Stimulated activated CD4-positive, alpha-beta T cell treated with anti-CD3 and anti-CD28 coated beads, Interleukin-1b, Interleukin-23, amount 100 ng/mL, for 24 hours (primary cell): ENCODE measurements around the gene SPRR2D.
"Not testable (repeated sequence)": the region's sequence is repeated elsewhere in the genome, so short reads cannot be mapped to it uniquely, and the experiment has no call there.

Experiments
- DNase-seq, 4 experiments: peaks; one replicate each; pipeline ENCODE4 v3.0.0-alpha.2; 2020; ENCODE audit warnings: low read depth in 4 of 4, low spot score in 1 of 4

SPRR2D gene

GRCh38 chr1:153021829-153022228 lies 19.1 kb downstream of the SPRR2D start:
- DNase-seq = not testable (repeated sequence)

GRCh38 chr1:153011235-153011758 lies 29.6 kb downstream of the SPRR2D start:
- DNase-seq = not testable (repeated sequence)

DNA sequence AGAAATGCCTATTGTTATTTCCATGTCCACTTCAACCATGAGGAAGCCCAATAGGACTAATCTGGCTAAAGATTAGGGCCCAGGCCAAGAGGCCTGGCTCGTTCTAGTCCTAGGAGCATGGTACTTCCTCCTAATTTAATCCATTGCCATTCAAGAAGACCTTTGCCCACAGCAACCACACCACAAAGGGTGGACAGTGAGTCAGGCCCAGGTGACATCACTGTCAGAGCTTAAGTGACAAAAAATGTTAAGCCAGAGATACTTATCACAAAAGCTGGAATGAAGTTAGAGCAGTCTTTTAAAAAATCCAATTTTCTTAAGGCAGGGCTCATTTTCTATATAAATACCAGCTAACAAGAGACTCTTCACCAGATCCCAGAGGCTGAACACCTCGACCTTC lies 39.5 kb downstream of the SPRR2D start, which contains the start of gene SPRR3:
TSS of gene SPRR3 (plus strand) at position 368 of the 400 bp plus-strand sequence. CDS start 1,272 bp downstream, outside the sequence.
- DNase-seq = no peak

DNA sequence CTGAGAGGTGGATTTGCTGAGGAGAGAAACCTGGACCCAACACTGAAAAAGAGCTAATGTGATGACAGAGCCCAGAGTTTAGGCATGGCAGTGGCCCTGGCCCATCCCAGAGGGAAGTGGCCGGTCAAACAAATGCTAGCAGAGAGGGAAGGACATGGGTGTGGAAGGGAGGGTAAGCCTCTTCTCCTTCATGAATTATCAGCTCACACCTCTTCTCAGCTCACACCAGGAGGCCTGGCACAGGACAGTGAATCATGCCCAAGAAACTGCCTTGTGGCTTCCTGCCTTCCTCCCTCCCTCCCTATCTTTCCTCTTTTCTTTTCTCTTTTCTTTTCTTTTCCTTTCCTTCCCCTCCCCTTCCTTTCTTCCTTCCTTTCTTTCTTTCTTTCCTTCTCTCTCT lies 40.6 kb downstream of the SPRR2D start:
- no peak for DNase-seq

GRCh38 chr1:152999818-153000217 lies 41.1 kb downstream of the SPRR2D start:
- DNase-seq = no peak

- no peak for DNase-seq
Observed at GRCh38 chr1:152998476-152998875, 42.4 kb downstream of the SPRR2D start.

- no peak for DNase-seq
Observed at GRCh38 chr1:152997901-152998300, 43.0 kb downstream of the SPRR2D start.

GRCh38 chr1:152996633-152997400 lies 44.1 kb downstream of the SPRR2D start:
- no peak for DNase-seq

DNA sequence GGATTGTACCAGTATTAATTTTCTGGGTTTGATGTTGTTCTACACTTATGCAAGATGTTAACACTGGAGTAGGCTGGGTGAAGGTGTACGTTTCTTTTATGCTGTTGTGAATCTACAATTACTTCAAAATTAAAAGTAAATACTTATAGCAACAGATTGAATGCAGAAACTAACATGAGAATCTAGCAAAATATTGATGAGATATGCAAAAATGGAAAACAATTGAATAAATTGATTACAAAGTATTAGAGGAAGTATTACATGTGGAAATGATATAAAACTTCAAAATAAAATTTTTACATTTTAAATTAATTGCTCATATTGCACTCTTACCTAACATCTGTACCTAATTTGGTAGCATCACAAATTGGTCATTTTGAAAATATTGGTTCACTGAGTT lies 45.1 kb downstream of the SPRR2D start:
- no peak for DNase-seq

DNA sequence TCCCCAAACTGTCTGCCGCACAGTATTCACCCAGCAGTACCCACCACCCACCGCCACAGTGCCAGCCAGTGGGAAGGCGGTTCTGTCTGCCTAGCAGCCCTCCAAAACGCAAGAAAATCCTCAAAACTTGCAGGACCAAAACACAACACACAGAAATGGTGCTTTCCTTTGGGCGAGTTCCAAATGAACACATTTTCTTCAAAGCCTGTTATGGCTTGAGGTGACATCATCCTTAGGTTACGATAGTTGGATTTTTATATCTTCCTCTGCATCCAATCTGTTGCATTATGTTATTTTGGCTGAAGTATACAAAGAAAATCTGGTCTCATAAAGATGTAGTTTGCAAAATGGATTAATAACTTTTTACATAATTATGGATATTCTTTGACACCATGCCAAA lies 47.7 kb downstream of the SPRR2D start:
- no peak for DNase-seq
